ENCODE measurements around the gene MCM9.

The MCM9 gene

DNA sequence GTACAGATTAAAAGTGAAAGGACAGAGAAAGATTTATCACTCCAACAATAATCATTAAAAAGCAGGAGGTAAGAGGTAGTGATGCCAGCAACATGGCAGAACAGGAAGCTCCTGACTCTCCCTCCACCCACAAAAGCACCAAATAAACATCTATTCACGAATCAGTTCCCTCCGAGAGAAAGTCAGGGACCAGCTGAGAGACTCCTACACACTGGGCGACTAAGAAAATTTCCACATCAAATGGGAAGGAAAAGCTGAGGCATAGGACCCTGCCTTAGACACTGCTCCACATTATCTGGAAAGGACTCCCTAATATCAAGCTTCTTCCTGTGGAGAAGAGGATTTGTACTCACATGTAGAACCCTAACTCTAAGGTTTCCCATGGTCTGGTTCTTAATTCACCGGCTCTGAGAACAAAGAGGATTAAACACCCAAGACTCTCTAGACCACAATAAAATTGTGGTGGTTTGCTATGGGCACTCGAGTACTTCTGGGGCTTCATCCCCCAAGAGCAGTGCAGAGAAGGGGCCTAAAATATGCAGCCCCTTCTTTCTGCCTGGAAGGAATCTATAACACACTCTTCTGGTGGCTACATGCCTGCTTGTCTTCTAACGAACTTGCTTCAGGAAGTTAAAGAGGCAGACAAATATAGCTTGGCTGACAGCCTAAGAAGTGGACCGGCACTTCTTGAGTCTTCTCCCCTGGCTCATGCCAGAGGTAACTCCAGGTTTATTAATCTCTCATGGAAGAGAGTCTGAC lies 70.4 kb downstream of the MCM9 start:
- no peak for DNase-seq (ENCODE audit: low spot score)

DNA sequence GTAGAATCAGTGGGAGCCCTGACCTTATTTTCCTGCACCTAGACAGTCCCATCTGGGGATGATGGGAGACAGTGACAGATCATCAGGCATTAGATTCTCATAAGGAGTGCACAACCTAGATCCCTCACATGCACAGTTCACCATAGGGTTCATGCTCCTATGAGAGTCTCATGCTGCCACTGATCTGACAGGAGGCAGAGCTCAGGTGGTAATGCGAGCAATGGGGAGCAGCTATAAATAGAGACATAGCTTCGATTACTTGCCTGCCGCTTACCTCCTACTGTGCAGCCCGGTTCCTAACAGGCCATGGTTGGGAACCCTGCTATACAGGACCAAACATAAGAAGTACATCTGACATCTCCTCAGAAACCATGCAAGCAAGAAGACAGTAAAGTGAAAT lies 72.5 kb downstream of the MCM9 start:
- no peak for DNase-seq (ENCODE audit: low spot score)

DNA sequence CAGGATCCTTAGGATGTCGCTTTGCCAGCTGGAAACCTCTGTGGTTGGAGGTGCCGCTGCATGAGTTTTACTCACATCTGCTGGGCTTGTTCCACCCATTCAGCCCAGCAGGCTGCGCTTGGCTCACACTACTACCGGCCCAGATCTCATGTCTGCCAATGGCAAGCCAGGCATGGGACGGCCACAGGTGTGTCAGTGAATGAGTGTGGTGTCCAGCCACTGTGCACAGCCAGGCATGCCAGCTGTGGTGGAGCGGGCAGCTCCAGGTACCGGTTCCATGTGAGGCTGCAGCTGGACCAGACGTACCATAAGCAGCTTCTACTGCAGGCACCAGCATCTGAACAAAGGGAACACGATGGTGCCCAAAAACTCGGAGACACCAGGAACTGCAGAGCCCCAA lies 74.1 kb downstream of the MCM9 start:
- DNase-seq (ENCODE audit: low spot score): no peak

DNA sequence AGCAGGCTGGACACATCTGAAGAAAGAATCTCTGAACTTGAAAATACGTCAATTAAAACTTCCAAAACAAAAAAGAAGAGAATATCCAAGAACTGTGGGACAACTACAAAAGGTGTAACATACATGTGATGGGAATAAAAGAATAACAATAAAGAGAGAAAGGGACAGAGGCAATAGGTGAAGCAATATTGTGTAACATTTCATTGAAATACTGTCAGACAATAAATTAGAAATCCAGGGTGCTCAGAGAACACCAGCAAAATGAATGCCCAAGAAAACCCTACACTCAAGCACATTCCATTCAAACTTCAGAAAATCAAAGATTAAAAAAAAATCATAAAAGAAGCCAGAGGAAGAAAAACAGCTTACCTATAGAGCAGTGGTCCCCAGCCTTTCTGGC lies 74.6 kb downstream of the MCM9 start:
- no peak for DNase-seq (ENCODE audit: low spot score)

DNA sequence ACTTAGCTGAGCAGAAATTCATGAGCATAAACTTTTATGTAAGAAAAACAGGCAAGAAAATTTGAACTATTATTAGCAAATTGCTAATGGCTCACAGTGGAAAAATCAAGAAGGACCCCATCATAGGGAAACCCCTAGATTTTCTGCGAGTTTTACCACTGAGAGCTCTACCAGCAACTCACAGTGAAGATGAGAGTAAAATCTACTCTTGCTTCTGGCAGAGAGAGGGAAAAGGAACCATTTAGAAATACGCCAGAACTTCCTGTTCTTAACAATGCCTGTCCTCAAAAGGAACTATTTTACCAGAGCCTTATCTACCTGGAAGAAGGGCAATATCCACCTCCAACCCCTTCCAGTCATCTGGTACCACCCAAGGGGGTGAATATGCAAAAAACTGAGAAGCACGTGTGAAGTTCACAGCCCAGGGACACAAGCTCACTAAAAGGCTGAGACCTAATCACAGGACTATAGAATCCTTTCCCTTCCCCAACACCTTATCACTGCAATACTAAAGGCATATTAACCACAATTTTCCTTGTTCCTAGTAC lies 75.4 kb downstream of the MCM9 start:
- DNase-seq (ENCODE audit: low spot score): no peak

DNA sequence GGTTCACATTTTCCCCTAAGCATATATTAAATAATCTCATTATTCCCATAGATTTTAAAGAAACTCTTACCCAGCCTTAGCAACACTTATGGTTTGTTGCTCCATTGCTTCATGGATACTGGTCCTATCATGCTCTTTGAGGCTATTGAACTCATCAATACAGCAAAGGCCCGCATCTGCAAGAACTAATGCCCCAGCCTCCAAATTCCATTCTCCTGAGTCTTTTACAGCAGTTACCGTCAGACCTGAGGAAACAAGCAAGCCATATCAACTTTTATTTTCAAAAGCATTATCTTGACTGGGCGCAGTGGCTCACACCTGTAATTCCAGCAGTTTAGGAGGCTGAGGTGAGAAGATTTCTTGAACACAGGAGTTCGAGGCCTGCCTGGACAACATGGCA lies 78.7 kb downstream of the MCM9 start:
- DNase-seq (ENCODE audit: low spot score): no peak

DNA sequence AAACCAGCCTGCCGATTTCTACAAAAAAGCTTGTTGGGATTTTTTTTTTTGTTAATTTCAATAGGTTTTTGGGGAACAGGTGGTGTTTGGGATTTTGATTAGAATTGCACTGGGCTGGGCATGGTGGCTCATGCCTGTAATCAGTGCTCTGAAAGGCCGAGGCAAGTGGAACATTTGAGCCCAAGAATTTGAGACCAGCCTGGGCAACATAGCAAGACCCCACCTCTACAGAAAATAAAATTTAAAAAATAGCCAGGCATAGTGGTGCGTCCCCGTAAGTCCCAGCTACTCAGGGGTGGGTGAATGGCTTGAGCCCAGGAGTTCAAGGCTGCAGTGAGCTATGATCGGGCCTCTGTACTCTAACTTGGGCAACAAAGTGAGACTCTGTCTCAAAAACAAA lies 81.6 kb downstream of the MCM9 start:
- DNase-seq (ENCODE audit: low spot score): no peak

DNA sequence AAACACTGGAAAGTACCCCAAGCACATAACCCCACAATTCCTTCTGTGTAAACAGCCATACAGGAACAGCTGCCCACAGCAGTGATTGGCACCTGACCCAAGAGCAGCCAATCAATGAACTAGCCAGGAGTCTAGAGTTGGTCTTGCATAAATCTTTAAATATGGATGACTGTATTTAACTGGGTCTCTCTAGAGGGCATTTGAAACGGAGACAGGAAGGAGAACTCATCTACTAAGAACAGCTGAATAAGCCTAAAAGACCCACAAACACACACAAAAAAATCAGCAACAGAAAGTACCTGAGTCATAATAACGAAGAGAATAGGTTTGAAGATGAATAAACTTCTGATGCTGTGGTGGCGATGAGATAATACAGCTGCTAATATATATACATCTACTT lies 90.0 kb downstream of the MCM9 start:
- no peak for DNase-seq (ENCODE audit: low spot score)

DNA sequence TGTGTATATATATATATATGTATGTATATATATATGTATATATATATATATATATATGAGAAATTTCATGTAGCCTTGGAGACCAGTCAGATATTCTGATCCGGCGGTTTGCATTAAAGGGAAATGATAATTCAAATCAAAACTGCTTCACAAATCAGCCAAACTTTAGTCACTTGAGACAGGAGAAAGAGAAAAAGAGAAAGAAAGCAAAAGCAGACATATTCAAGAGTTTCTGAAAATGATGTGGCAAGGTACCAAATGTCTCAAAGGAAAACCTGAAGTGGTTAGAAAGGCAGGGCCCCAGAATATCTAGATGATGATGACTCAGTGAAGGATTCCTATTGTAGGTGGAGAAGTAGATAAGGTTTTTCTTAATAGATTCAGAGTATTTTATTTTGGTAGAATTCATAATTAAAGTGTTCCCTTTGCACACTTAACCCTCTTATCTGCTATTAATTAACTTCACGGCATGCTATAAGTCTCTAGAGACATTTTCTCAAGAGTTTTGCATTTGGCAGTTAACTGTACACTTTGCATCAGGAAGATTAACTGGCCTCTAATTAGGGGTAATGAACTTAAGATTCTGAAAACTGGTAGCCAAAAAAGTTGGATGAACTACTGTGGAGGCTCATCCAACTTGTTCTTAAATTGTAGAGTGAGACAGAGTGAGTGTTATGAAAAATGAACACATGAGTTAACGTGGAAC lies 91.1 kb downstream of the MCM9 start:
- DNase-seq (ENCODE audit: low spot score): peak; percentile 8

DNA sequence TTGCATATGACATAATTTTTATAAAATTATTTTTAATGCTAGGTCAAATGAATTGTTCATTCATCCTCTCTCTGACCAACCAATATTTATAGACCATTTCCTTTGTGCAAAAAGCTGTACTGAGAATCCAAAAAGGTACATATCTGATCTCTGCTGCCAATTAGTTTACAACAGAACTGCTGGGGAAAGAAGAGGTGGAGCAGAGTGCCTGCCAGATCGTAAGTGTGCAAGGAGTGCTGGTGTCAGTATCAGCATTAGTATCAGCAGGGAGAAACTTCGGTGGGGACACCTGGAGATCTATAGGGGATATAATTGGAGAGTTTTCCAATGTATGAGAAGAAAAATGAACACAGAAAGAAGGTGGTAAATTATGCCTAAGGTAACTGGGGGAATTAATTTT lies 104.3 kb downstream of the MCM9 start:
- no peak for DNase-seq (ENCODE audit: low spot score)

DNA sequence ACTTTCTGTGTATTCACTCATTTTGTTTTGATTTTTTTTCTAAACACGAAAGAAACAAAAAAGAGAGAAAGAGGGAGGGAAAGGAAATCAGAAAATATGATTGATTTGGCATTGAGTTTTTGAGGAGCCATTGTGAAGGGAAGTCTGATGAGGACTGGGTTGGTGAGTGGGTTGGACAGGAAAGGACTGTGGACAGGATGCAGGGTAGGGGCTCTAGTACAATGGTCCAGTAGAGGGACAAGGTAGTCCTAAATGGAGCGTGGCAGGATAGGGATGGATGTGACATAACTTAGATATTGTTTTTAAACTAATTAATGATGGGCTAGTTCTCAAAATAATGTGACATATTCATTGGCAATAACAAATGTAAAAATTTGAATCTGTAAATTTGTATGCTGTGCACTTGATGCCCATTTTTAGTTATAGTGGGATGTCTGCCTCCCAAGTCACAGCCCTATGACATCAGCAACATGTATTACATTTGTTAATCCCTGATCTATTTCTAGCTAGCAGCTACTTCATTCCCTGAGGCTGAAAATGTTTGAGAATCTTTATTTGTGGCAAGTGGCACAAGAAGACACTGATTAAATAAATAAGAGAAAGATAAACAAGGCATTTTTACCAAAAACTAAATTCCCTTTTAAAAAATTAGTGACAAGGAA lies 105.0 kb downstream of the MCM9 start:
- no peak for DNase-seq (ENCODE audit: low spot score)

DNA sequence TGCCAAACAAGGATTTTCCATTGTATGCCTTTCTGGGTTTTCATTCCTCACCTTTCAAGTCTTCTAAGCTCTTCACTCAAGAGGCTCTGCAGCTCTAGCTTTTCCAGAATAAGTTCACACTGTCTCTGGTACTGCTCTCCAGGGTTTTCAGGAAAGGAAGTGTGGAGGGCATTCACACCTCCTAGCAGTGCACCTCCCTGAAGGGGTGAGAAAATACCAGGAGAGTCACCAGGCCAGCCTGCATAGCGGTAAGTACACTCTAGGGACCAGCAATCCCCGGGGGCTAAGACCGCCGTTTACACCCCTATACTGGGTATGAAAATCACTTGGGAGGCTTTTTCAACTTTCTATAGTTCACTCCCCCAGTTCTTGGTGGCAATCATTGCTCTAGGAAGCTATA lies 108.9 kb downstream of the MCM9 start:
- no peak for DNase-seq (ENCODE audit: low spot score)

DNA sequence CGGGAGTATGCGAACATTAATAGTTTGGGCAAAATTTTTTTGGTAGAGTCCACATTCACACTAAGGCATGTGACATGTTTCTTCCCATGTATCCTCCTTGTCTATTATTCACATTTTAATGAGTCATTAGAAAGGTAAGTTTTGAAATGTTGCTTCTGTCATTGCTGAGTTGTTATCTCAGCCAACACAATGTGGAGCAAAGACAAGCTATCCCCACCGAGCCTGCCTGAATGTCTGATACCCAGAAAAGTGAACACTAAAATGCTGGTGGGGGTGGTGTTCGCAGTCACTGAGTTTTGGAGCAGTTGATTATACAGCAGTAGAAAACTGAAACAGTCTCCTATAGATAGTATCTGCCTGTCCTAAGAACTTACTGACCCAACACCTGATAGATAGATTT lies 109.3 kb downstream of the MCM9 start:
- DNase-seq (ENCODE audit: low spot score): no peak

DNA sequence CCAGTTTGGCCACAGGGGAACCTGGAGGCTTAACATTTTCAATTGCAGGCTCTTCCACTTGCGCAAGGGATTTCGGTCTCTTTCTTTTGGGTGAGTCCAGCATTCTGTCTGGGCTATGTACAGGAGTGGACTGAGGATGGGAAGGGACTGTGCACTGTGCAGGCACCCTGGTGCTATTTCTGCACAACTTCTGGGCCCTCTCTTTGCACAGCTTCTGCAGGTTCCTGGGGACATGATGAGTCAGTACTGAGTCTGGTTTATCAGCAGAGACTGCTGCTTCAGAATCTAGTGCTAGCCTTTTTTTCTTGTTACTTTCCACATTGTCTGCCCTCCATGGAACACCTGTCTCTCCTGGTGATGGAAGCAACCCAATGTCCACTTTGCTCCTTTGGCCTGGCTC lies 119.5 kb downstream of the MCM9 start:
- DNase-seq (ENCODE audit: low spot score): no peak

DNA sequence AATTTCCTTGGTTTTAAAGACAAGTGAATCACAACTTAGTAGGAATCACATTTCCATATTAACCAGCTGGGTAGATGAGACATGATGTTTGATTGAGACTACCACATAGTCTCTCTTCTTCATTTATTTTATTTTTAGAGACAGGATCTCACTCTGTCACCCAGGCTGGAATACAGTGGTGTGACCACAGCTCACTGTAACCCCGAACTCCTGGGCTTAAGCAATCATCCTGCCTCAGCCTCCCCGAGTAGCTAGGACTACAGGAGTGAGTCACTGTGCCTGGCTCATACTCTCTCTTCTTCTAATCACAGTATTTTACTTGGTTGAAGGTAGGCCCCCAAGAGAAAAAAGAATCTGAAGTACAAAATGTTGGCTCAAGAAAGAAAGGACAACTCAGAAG lies 121.2 kb downstream of the MCM9 start:
- DNase-seq (ENCODE audit: low spot score): no peak

DNA sequence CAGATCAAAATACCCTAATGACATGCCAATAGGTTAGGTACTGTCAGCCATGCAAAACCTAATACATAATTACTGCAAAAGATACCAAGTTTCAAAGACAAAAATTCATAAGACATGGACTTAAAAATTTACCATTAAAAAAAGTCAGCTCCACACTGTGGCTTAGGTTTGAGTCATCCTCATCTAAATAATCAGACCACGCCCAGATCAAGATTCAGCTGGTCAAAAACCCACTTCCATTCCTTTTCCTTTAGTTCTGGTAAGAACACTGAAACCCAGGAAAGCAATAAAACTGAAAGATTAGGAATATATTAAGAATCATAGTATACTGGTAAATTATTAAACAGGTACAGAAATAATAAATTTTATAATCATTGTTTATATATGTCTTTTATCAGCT lies 122.0 kb downstream of the MCM9 start:
- peak; percentile 23 for DNase-seq (ENCODE audit: low spot score)

DNA sequence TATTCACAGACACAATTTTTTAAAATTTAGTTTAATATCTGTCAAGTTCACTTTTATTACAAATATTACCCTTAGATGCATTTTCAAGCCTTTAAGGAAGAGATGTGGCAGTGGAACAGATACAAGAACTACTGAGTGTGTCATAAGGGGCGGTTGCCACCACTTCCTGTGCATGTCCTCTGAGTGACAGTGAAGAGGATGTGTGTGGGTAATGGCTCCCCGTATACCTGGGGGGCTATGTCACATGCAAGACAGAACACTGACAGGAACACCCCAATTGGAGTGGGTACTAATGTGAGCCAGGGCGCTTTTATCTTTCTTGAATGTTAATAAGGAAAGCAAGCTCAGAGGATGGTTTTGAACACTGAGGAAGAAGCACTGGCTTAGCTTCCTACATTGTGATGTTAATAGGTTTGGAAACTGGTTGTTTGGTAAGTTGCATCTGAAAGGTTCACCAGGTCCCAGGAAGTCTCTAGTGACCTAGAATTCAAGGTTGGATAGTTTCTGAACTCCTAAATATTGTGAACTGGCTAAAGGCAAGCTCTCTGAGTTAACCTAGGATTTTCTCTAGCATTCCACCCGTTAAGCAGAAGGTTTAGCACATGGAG lies 124.4 kb downstream of the MCM9 start:
- no peak for DNase-seq (ENCODE audit: low spot score)

DNA sequence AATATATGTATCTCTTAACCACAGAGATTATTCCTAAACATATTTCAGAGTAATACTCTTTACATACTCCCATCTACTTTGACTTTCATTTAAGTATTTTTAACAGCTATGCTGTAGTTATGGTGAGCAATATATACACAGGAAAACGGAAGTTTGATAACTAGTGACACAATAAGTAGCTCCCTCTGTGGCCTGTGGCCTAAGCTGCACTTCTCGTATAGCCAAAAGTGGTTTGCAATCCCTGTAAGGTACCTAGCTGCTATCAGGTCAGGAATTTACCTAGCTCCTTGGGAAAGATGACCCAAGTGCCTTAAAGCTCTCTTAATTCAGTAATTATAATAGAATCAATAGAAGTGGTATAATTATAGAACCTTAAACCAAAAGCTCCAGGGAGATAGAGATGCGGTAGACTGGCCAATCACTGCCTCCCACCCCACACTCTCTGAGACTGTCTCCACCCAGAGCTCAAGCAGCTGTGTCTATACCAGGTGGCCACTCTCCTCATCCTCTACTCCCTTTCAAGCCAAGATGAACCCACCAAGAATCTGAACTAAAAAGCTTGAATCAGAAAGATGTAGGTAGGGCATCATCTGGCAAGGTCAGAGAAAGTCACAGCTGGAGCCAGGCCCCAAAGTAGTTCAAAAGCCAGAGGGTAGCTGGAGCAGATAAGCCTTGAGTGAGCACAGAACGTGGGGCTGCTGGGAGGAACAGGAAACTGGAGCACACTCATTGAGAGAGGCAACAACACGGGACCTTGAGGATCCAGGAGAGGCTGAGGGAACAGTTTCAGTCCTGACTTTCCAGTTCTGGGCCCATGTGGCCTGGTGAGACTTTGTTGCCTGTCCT lies 125.9 kb downstream of the MCM9 start:
- DNase-seq (ENCODE audit: low spot score): no peak

DNA sequence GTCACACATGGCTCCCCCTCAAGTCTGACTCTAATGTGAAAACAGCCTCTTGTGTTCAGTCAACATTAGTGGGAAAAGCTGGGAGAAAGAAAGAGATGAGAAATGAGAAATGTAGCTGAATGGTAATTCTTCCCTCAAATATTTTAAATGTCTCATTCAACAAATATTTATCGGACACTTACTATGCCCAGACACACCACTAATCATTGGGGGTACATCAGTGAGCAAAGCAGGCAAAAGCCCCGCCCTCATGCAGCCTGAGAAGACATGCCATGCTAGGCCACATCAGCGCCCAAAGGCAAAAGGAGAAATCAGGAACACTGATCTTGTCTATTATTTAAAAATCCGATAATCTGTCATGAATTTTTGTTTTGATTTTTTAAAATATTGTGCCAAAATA lies 130.9 kb downstream of the MCM9 start:
- DNase-seq (ENCODE audit: low spot score): no peak

DNA sequence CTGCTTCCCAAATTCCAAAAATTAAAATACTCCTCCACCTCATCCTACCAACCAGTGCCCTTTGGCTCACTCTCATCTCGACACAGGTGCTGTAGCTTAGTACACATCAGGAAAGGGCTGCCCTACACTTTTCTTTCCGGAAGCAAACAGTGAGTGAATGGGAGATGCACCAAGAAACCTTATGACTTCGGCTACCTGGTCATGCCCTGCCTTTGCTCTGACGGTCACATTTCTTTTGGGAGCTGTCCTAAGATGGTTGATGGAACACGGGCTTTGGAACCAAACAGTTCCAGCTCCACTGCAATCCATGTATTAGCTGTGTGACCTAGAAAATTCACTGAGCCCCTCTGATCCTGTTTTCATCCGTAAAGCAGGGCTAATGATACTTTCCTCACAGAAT lies 133.7 kb downstream of the MCM9 start:
- DNase-seq (ENCODE audit: low spot score): no peak

DNA sequence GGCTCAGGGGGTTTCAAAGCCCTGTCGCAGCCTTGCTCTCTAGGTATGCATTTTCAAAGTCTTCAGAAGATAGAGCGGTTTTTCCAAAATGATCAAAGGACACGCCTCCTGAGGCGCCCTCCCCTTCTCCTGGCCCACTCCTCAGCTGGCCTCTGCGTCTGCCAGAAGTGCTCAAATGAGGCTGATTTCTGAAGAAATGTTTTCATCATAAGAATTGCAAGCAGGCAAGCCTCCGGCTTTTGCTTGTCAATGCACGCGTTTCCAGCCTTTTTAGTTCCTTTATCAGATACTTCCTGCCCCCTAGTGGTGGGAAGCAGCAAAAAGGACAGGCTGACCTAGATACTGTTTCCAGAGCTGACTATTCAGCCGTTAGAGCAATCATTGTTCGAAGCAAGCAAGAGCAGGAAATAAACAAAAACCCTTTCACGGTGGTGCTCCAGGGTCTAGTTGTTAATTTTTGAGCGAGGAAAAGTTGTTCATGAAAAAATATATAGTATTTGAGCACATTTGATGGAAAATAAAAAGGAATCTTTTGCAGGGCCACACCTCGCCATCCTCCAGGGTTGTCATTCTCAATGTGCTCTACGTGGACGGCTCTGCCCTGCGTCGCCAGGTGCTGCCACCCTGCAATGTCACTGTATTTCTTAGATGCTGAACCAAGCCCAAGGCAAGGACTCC lies 134.4 kb downstream of the MCM9 start:
- DNase-seq (ENCODE audit: low spot score): peak; percentile 91

All from GM03348 (cell line).